A673 (cell line): ENCODE results near the gene GRIN2A.

ENCODE experiments used
- EZH2 ChIP-seq: fragments of 200-600 bp; sonication (generic); IDR thresholded peaks from 2 replicates; pipeline ENCODE4 v1.6.1; 2017; ENCODE audit warnings: borderline replicate concordance, low read depth, mild to moderate bottlenecking, mixed read lengths, antibody characterized with exemption, low read length; ENCODE audit not compliant: poor library complexity, severe bottlenecking
- TF ChIP-seq, protein P1 (sequence below): fragments of 300-800, 200-600 bp; sonication (generic); conservative IDR thresholded peaks from 2 replicates; pipeline ENCODE4 v1.5.1; 2017; ENCODE audit warnings: low read depth, mild to moderate bottlenecking, antibody characterized with exemption, low read length, moderate library complexity, mixed read lengths

GRCh38 chr16:10121491-10121890, 60.7 kb downstream of the GRIN2A start:
- TF ChIP-seq EZH2: no peak
- TF ChIP-seq, protein P1, sequence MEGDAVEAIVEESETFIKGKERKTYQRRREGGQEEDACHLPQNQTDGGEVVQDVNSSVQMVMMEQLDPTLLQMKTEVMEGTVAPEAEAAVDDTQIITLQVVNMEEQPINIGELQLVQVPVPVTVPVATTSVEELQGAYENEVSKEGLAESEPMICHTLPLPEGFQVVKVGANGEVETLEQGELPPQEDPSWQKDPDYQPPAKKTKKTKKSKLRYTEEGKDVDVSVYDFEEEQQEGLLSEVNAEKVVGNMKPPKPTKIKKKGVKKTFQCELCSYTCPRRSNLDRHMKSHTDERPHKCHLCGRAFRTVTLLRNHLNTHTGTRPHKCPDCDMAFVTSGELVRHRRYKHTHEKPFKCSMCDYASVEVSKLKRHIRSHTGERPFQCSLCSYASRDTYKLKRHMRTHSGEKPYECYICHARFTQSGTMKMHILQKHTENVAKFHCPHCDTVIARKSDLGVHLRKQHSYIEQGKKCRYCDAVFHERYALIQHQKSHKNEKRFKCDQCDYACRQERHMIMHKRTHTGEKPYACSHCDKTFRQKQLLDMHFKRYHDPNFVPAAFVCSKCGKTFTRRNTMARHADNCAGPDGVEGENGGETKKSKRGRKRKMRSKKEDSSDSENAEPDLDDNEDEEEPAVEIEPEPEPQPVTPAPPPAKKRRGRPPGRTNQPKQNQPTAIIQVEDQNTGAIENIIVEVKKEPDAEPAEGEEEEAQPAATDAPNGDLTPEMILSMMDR: no peak
